Testis (tissue), 3 donors: ENCODE data around the gene RPRD2. TPM values are rescaled to one million over a fixed set of nuclear protein-coding genes. Genes with fewer than 3 reads are reported as not detected.
A peak's percentile ranks its signal among the peaks of the same experiment; 100 is the strongest.

Experiments used
- DNase-seq: peaks from one replicate; pipeline ENCODE4 v3.0.0-alpha.2; 2019
- H3K27ac ChIP-seq, 2 donors: fragments of 200-600 bp; sonication (generic); one replicate each; pipeline ENCODE4 v1.5.1; 2019
- H3K27me3 ChIP-seq: fragments of 200-600 bp; sonication (generic); one replicate; pipeline ENCODE4 v1.5.1; 2019
- H3K36me3 ChIP-seq: fragments of 200-600 bp; sonication (generic); one replicate; pipeline ENCODE4 v1.5.1; 2017; ENCODE audit warnings: low read depth; ENCODE audit errors: missing control alignments
- H3K4me1 ChIP-seq: fragments of 200-600 bp; sonication (generic); one replicate; pipeline ENCODE4 v1.5.1; 2019
- H3K4me3 ChIP-seq, 2 donors: fragments of 200-600 bp; sonication (generic); one replicate each; pipeline ENCODE4 v1.5.1; 2017 to 2019
- H3K9me3 ChIP-seq: fragments of 200-600 bp; sonication (generic); one replicate; pipeline ENCODE4 v1.5.1; 2017
- CTCF ChIP-seq, 3 experiments: fragments of 450-650 bp in 2 of 3; fragments of 200-600 bp in 1 of 3; sonication (generic) in 1 of 3; IDR thresholded peaks; one replicate each; pipeline ENCODE4 v1.5.1; 2016 to 2019; ENCODE audit warnings: antibody characterized with exemption in 3 of 3, mild to moderate bottlenecking in 2 of 3, moderate library complexity in 1 of 3
- POLR2A ChIP-seq: fragments of 450-650 bp; IDR thresholded peaks from one replicate; pipeline ENCODE4 v1.6.1; 2017; ENCODE audit warnings: antibody characterized with exemption, mild to moderate bottlenecking, moderate library complexity
- WGBS, 2 donors: methylation state at CpG; one replicate each; pipeline ENCODE4 v1.1.5; 2018; 5-methylcytosine and 5-hydroxymethylcytosine counted together
- intact Hi-C: fragments of 100-400 bp; cut with DNase I; formaldehyde crosslinking; loops from one replicate; pipeline ENCODE4 v1.15.1; 2023; ENCODE audit warnings: low total_unique reads
- polyA plus RNA-seq: library from polyadenylated mRNA; stranded (reverse); fragments of 350-450 nt; fragmentation: Illumina TruSeq; extraction: RNeasy Lipid Tissue Mini Kit (QIAGEN cat#74804); gene quantifications from one replicate; pipeline ENCODE4 v1.2.3, GENCODE V29; 2014; ENCODE audit warnings: low read depth, low replicate concordance; ENCODE audit not compliant: insufficient read depth
- total RNA-seq, 2 donors: library from RNA; depleted of rRNA; stranded (reverse); fragments of >200 nt; gene quantifications; one replicate each; pipeline ENCODE4 v1.2.3, GENCODE V29; 2016

The RPRD2 gene
- total and polyA plus RNA-seq, 3 donors from 2014 or later, result 32.1 to 38.9 (median 36.3) TPM

GRCh38 chr1:150473659-150474058, 109.7 kb downstream of the RPRD2 start:
- 29 to 42% methylated on average over 4 of the region's 4 CpGs for WGBS, 2 donors
- H3K27ac ChIP-seq, result peak overlapping the region in 1 of 2 donors; percentile 12
- DNase-seq, result peak; percentile 77
- peaks cover 37% of the 10 kb centered on the region for H3K4me1 ChIP-seq
- intact Hi-C loops, result no loop called here
- no peaks in the 10 kb centered on the region for H3K36me3 ChIP-seq
- TF ChIP-seq POLR2A (no peak), CTCF (IDR thresholded peaks at IDR 0.05) (no peak)
- no peaks in the 10 kb centered on the region for H3K27me3 ChIP-seq
- H3K9me3 ChIP-seq, result no peaks in the 10 kb centered on the region
- no peak overlapping the region for H3K4me3 ChIP-seq

DNA sequence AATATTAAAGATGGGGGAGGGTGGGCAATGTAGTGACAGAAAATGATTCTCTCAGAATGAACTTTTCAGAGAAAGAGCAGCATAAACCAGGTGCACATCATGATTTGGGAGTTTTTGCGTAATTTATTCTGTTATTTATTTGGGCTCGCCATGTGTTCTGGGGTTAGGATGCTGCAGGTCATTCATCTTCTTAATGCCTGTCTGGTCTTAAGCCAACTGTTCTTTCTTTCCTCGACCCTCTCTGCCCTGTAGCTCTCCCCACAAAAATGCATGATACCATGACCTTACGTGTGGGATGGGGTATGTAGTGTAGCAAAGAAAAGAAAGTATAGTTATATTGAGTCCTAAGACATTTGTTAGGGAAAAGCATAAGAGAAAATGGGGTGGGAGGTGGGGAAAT, 110.9 kb downstream of the RPRD2 start:
- Histone ChIP-seq H3K4me1 (peaks cover 35% of the 10 kb centered on the region), H3K9me3 (no peaks in the 10 kb centered on the region), H3K27me3 (no peaks in the 10 kb centered on the region), H3K27ac (no peak overlapping the region), H3K36me3 (no peaks in the 10 kb centered on the region), H3K4me3 (no peak overlapping the region)
- WGBS, 2 donors, result 54 to 57% methylated on average over 4 of the region's 4 CpGs
- no peak for DNase-seq
- intact Hi-C loops, result no loop called here
- TF ChIP-seq CTCF (IDR thresholded peaks at IDR 0.05) (no peak), POLR2A (no peak)

DNA sequence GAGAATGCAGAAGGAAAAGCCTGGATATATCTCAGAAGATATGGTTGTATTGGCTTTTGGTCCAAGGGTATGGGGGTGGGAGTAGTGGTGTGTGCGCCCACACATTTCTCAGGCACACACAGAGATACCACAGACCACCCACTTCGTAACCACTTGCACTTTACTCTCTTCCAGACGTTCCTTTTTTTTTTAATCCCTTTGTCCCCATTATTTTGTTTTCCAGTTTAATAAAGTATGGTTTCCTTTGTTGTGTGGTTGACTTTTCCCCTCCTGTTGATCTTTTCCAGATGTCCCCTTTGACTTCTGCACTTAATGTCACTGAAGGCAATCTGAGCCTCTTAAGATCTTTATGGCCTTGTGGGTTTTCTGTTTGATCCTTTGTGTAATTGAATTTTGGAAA, 112.8 kb downstream of the RPRD2 start:
- intact Hi-C loops, result no loop called here
- 42 to 53% methylated on average over 3 of the region's 3 CpGs for WGBS, 2 donors

DNA sequence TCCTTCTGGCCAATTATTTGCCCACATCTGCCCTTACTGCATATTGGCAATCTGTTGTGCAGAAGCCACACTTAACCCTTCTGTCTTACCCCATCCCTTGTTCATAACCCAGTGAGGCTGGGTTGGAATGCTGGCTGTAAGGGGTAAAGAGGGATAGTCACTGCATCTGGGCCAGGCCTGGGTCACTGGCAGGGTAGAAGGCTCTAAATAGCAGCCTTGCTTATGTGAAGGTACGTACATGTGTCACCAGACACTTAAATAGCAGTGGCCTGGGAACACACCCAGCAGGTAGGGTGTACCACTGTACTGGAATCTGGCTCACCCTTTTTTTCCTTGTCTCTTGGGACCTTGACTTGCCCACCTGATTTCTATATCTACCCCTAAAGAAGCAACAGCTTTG, 113.4 kb downstream of the RPRD2 start:
- Histone ChIP-seq H3K36me3 (no peaks in the 10 kb centered on the region), H3K27ac (no peak overlapping the region), H3K27me3 (no peaks in the 10 kb centered on the region), H3K4me3 (no peak overlapping the region), H3K4me1 (peaks cover 33% of the 10 kb centered on the region), H3K9me3 (no peaks in the 10 kb centered on the region)
- WGBS, 2 donors, result 68 to 69% methylated on average over 1 of the region's 1 CpG
- TF ChIP-seq POLR2A (no peak), CTCF (IDR thresholded peaks at IDR 0.05) (no peak)
- no peak for DNase-seq
- intact Hi-C loops, result no loop called here

More for the DNA sequence above, 112.8 kb downstream of the RPRD2 start:
- Histone ChIP-seq H3K4me1 (peaks cover 33% of the 10 kb centered on the region), H3K9me3 (no peaks in the 10 kb centered on the region), H3K4me3 (no peak overlapping the region), H3K27me3 (no peaks in the 10 kb centered on the region), H3K36me3 (no peaks in the 10 kb centered on the region), H3K27ac (peak overlapping the region in 1 of 2 donors; percentile 2)
- TF ChIP-seq POLR2A (no peak), CTCF (IDR thresholded peaks at IDR 0.05) (no peak)
- DNase-seq, result no peak

GRCh38 chr1:150477733-150478132, 113.8 kb downstream of the RPRD2 start:
- intact Hi-C loops, result no loop called here
- no peak for TF ChIP-seq POLR2A
- no peak for TF ChIP-seq CTCF (IDR thresholded peaks at IDR 0.05)
- no peaks in the 10 kb centered on the region for H3K27me3 ChIP-seq
- H3K27ac ChIP-seq, result no peak overlapping the region
- peaks cover 33% of the 10 kb centered on the region for H3K4me1 ChIP-seq
- WGBS, 2 donors, result 61 to 71% methylated on average over 4 of the region's 4 CpGs
- no peaks in the 10 kb centered on the region for H3K36me3 ChIP-seq
- no peaks in the 10 kb centered on the region for H3K9me3 ChIP-seq
- no peak overlapping the region for H3K4me3 ChIP-seq
- DNase-seq, result no peak
